Tibial nerve (tissue), 4 donors: ENCODE results near the gene ARFGAP1. TPM values are rescaled to one million over a fixed set of nuclear protein-coding genes. Genes with fewer than 3 reads are reported as not detected.

Experiments
- DNase-seq, 2 donors: peaks; one replicate each; pipeline ENCODE4 v3.0.0-alpha.2; 2019; ENCODE audit warnings: low spot score in 2 of 2
- H3K27ac ChIP-seq, 4 donors: fragments of 200-600 bp; sonication (generic) in 3 of 4; one replicate each; pipeline ENCODE4 v1.5.1; 2017 to 2019; ENCODE audit warnings: mild to moderate bottlenecking in 1 of 4
- H3K27me3 ChIP-seq, 2 donors: fragments of 200-600 bp; sonication (generic) in 1 of 2; one replicate each; pipeline versions ENCODE4 v1.5.1 to v1.6.0; 2017 to 2019
- H3K36me3 ChIP-seq, 3 donors: fragments of 200-600 bp; sonication (generic); one replicate each; pipeline ENCODE4 v1.5.1; 2018 to 2019
- H3K4me1 ChIP-seq, 4 donors: fragments of 200-600 bp; sonication (generic) in 3 of 4; one replicate each; pipeline ENCODE4 v1.5.1; 2017 to 2019
- H3K4me3 ChIP-seq, 4 donors: fragments of 200-600 bp; sonication (generic) in 3 of 4; one replicate each; pipeline ENCODE4 v1.5.1; 2017 to 2019; ENCODE audit warnings: mild to moderate bottlenecking in 1 of 4, moderate library complexity in 1 of 4
- H3K9me3 ChIP-seq, 4 donors: fragments of 200-600 bp; sonication (generic) in 3 of 4; one replicate each; pipeline ENCODE4 v1.5.1; 2017 to 2019
- EP300 ChIP-seq, 2 donors: sonication (generic); formaldehyde crosslinking; IDR thresholded peaks; one replicate each; pipeline ENCODE4 v1.6.1; 2017; ENCODE audit warnings: antibody characterized with exemption in 2 of 2, mild to moderate bottlenecking in 1 of 2
- POLR2A ChIP-seq, 2 donors: fragments of 450-650 bp; IDR thresholded peaks; one replicate each; pipeline ENCODE4 v1.6.1; 2017; ENCODE audit warnings: antibody characterized with exemption in 2 of 2, mild to moderate bottlenecking in 2 of 2, moderate library complexity in 2 of 2
- WGBS, 2 donors: methylation state at CpG; one replicate each; pipeline ENCODE4 v1.1.5; 2018; 5-methylcytosine and 5-hydroxymethylcytosine counted together
- total RNA-seq, 4 donors: library from RNA; depleted of rRNA; stranded (reverse); fragments of >200 nt; gene quantifications; one replicate each; pipeline ENCODE4 v1.1.0, GENCODE V29; 2016
- TF ChIP-seq, protein P1 (sequence below), 5 experiments: fragments of 200-600 bp in 3 of 5; fragments of 450-650 bp in 2 of 5; sonication (generic) in 3 of 5; IDR thresholded peaks; one replicate each; pipeline ENCODE4 v1.5.1; 2016 to 2019; ENCODE audit warnings: antibody characterized with exemption in 5 of 5, mild to moderate bottlenecking in 3 of 5, moderate library complexity in 2 of 5

Gene ARFGAP1
- total RNA-seq, 4 donors from 2014 or later: 55.3 to 124 (median 68.6) TPM

DNA sequence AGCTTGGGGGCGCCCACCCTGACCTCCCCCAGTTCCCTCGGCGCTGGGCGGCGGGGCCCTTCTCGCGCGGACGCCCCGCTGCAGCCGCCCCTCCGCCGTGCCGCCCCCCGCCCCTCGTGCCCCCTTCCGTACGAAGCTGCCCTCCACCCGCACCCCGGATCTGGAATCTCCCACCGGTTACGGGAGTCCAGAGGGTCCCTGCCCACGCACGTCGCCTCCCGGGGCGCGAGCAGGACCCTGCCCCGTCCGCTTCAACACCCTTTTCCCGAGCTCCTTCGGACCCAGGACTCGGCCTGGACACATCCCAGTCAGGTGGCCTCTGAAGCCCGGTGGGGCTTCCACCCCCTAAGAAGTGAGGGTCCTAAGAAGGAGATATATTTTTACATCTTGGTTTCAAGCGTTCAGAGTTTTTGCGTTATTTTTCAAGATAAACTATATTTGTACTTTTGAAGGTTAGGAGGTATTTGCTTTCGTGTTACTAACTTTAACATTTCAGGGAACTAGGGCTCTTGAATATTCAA lies 506 bp downstream of the ARFGAP1 start:
- 0 to 1% methylated on average over 17 to 34 of the region's 37 CpGs for WGBS, 2 donors
- Histone ChIP-seq H3K4me1 (peaks cover 0 to 49% (median 21%) of the 10 kb centered on the region in 4 donors), H3K36me3 (peaks cover 0 to 28% (median 11%) of the 10 kb centered on the region in 3 donors), H3K4me3 (peak overlapping the region; percentile 73 to 96 (median 86)), H3K27ac (peak overlapping the region in 3 of 4 donors; percentile 73 to 86 (median 86)), H3K9me3 (no peaks in the 10 kb centered on the region), H3K27me3 (no peaks in the 10 kb centered on the region)
- TF ChIP-seq EP300 (IDR thresholded peaks at IDR 0.05) (no peak), POLR2A (IDR thresholded peaks at IDR 0.05) (no peak)
- TF ChIP-seq, protein P1, sequence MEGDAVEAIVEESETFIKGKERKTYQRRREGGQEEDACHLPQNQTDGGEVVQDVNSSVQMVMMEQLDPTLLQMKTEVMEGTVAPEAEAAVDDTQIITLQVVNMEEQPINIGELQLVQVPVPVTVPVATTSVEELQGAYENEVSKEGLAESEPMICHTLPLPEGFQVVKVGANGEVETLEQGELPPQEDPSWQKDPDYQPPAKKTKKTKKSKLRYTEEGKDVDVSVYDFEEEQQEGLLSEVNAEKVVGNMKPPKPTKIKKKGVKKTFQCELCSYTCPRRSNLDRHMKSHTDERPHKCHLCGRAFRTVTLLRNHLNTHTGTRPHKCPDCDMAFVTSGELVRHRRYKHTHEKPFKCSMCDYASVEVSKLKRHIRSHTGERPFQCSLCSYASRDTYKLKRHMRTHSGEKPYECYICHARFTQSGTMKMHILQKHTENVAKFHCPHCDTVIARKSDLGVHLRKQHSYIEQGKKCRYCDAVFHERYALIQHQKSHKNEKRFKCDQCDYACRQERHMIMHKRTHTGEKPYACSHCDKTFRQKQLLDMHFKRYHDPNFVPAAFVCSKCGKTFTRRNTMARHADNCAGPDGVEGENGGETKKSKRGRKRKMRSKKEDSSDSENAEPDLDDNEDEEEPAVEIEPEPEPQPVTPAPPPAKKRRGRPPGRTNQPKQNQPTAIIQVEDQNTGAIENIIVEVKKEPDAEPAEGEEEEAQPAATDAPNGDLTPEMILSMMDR (IDR thresholded peaks at IDR 0.05): no peak
- no peak for DNase-seq

DNA sequence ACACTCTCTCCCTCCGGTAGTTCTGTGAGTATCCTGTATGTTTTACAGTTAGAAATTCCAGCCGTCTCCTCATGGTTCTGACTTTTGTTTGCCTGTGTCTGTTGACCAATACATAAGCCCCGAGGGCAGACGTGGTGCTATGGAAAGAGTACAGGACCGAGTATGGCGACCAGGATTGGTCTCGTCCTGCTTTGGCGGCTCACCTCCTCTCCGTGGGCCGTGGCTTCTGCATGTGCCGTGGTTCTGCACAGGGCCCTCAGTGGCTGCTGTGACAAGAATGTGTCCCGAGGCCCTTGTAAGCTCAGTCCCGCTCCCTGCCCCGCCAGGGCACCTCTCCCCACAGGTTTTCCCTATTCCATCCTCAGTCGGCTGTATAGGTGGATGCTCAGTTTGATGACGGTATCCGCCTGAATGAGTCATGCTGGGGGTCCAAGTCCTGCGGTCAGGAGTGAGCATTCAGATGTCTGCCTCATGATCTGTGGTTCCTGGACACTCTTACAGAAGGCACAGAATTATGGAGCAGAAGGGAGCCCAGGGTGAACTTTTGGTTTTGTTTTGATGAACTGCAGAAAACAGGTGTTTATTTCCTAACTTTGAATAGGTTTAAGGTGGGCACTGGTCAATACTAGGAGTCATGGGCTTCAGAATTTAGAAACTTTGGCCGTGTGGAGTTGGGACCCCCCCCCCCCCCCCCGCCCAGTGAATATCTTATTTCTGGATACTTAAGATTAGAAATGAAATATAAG lies 1.2 kb downstream of the ARFGAP1 start:
- Histone ChIP-seq H3K27me3 (no peaks in the 10 kb centered on the region), H3K4me3 (peak overlapping the region; percentile 73 to 96 (median 86)), H3K27ac (peak overlapping the region in 1 of 4 donors; percentile 86), H3K4me1 (peaks cover 0 to 43% (median 21%) of the 10 kb centered on the region in 4 donors), H3K36me3 (peaks cover 0 to 35% (median 11%) of the 10 kb centered on the region in 3 donors), H3K9me3 (no peaks in the 10 kb centered on the region)
- TF ChIP-seq EP300 (IDR thresholded peaks at IDR 0.05): no peak
- no peak for TF ChIP-seq POLR2A (IDR thresholded peaks at IDR 0.05)
- TF ChIP-seq, protein P1 (IDR thresholded peaks at IDR 0.05): no peak
- no peak for DNase-seq
- WGBS, 2 donors: 25 to 36% methylated on average over 19 to 20 of the region's 20 CpGs

DNA sequence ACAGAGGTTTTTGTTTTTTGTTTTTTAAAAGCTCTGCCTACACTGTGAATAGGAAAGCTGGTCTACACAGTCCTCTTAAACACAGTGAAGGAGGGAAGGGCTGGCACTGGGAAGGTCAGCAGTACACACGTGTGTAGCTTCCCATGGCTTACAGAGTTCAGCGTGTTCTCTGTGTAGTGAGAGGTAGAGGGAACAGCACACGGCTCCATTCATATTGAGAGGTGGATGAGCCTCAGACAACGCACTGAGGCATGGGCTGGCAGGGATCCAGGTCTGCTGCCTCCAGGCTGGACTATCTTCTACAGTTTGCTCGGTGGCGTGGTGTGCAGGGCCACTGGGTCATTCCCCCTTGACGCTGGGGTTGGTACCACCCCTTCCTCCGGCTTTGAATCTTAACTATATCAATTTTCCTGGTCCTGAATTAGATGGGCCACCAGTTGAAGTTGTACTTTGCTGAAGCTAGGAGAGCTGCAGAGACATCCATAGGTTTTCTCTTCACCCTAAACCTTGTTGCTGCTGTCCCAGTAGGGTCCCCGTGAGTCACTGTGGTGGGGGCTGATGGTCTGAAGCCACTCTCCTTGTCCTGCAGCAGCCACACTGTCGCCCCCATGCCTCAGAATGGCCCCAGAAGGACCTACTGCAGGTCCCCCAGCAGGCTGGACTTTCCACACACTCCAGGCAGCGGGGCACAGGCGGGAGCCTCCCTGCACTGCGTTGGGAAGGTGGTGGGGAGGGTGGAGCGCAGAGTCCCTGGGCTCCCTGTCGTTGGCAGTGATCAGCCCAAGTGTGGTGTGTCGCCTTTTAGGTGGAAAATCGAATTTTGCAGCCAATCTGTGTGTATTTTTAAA lies 2.0 kb downstream of the ARFGAP1 start:
- TF ChIP-seq, protein P1 (IDR thresholded peaks at IDR 0.05): no peak
- TF ChIP-seq POLR2A (IDR thresholded peaks at IDR 0.05) (no peak), EP300 (IDR thresholded peaks at IDR 0.05) (no peak)
- Histone ChIP-seq H3K9me3 (no peaks in the 10 kb centered on the region), H3K27me3 (no peaks in the 10 kb centered on the region), H3K27ac (no peak overlapping the region), H3K4me3 (peak overlapping the region in 1 of 4 donors; percentile 96), H3K36me3 (peaks cover 0 to 43% (median 11%) of the 10 kb centered on the region in 3 donors), H3K4me1 (peaks cover 0 to 36% (median 21%) of the 10 kb centered on the region in 4 donors)
- no peak for DNase-seq
- WGBS, 2 donors: 65% methylated on average over 17 of the region's 17 CpGs

DNA sequence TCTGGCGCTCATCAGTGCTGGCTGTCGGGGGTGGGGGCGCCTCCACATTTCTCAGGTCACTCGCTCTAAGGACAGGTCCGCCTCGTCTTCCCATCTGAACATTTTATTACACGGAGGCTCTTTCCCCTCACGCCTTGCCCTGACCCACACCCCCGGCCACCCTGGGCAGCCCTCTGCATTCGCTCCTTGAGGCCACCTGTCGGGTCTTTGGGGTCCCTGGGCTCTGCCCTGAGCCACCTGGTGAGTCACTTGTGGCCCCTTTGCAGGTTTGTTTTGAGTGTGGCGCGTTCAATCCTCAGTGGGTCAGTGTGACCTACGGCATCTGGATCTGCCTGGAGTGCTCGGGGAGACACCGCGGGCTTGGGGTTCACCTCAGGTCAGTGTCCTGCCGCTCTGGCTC lies 3.2 kb downstream of the ARFGAP1 start:
- Histone ChIP-seq H3K9me3 (no peaks in the 10 kb centered on the region), H3K27ac (no peak overlapping the region), H3K27me3 (no peaks in the 10 kb centered on the region), H3K4me3 (no peak overlapping the region), H3K36me3 (peaks cover 0 to 55% (median 11%) of the 10 kb centered on the region in 3 donors), H3K4me1 (peaks cover 0 to 36% (median 21%) of the 10 kb centered on the region in 4 donors)
- DNase-seq: no peak
- TF ChIP-seq EP300 (IDR thresholded peaks at IDR 0.05) (no peak), POLR2A (IDR thresholded peaks at IDR 0.05) (no peak)
- TF ChIP-seq, protein P1 (IDR thresholded peaks at IDR 0.05): no peak
- 87 to 94% methylated on average over 7 to 18 of the region's 18 CpGs for WGBS, 2 donors
